GM12878 (cell line): ENCODE data around the gene VSX1. TPM values are rescaled to one million over a fixed set of nuclear protein-coding genes. Genes with fewer than 3 reads are reported as not detected.

ENCODE experiments used
- ATAC-seq: fragments of 200-7000 bp; cut with Tn5 transposase; 3 replicates; pipeline ENCODE4 v1.9.1; 2020; ENCODE audit warnings: mild to moderate bottlenecking, moderate library complexity
- BruUV-seq: library from RNA; stranded (reverse); fragments of 400-500 nt; replicated peaks from 2 replicates; lab custom pipeline; 2021; lab: Mats Ljungman, UMichigan
- CTCF ChIA-PET: fragments of 300-600 bp; sonication (Branson Sonifier 250); formaldehyde crosslinking; extraction: SDS; loops from one replicate; lab custom pipeline; 2021; ENCODE audit warnings: inconsistent platforms; lab: Yijun Ruan, JAX
- POLR2A ChIA-PET: fragments of 350-600 bp; formaldehyde crosslinking; extraction: SDS; loops from one replicate; lab custom pipeline; 2021; ENCODE audit warnings: inconsistent platforms; lab: Charles Lee
- RAD21 ChIA-PET: fragments of 300-600 bp; sonication (Branson Sonifier 250); formaldehyde crosslinking; loops from one replicate; lab custom pipeline; 2023; ENCODE audit warnings: antibody characterized with exemption; ENCODE audit not compliant: unreplicated experiment; lab: Charles Lee
- SMC1A ChIA-PET: fragments of 300-600 bp; sonication (Branson Sonifier 250); formaldehyde crosslinking; loops from one replicate; lab custom pipeline; 2023; ENCODE audit not compliant: unreplicated experiment, uncharacterized antibody; lab: Charles Lee
- DNase-seq: peaks from one replicate; pipeline ENCODE4 v3.0.0-alpha.2; 2011; ENCODE audit warnings: low read depth, low spot score
- FAIRE-seq: peaks from 3 replicates; lab custom pipeline; 2011; peaks lifted over from hg19 to GRCh38; lab: Jason Lieb, UNC
- H2AFZ ChIP-seq: 2 replicates; pipeline ENCODE4 v1.6.0; 2011; ENCODE audit warnings: low read depth, low read length, control low read depth; ENCODE audit not compliant: control insufficient read depth
- H3K27ac ChIP-seq: 2 replicates; pipeline ENCODE4 v1.5.1; 2011; ENCODE audit warnings: control low read depth; ENCODE audit not compliant: control insufficient read depth, insufficient read depth
- H3K27me3 ChIP-seq, 2 experiments: replicated peaks in 1 of 2; 2 replicates each; pipeline versions ENCODE4 v1.6.0 to v1.6.1; 2011; ENCODE audit warnings: low read length in 1 of 2; ENCODE audit not compliant: control insufficient read depth in 2 of 2, insufficient read depth in 2 of 2
- H3K36me3 ChIP-seq, 2 experiments: 2 replicates each; pipeline ENCODE4 v1.5.1; 2011; ENCODE audit warnings: low read length in 1 of 2; ENCODE audit not compliant: control insufficient read depth in 2 of 2, insufficient read depth in 2 of 2
- H3K4me1 ChIP-seq: 2 replicates; pipeline ENCODE4 v1.6.1; 2011; ENCODE audit warnings: mild to moderate bottlenecking, low read length, moderate library complexity, mixed read lengths; ENCODE audit not compliant: control insufficient read depth, insufficient read depth
- H3K4me2 ChIP-seq: 2 replicates; pipeline ENCODE4 v1.6.0; 2011; ENCODE audit warnings: control low read depth; ENCODE audit not compliant: control insufficient read depth, insufficient read depth
- H3K4me3 ChIP-seq: fragments of 200-600 bp; sonication (generic); 2 replicates; pipeline ENCODE4 v1.5.1; 2016
- H3K79me2 ChIP-seq: 2 replicates; pipeline ENCODE4 v1.6.0; 2011; ENCODE audit warnings: low read length; ENCODE audit not compliant: control insufficient read depth, insufficient read depth
- H3K9ac ChIP-seq: 2 replicates; pipeline ENCODE4 v1.8.0; 2011; ENCODE audit warnings: low read length, control low read depth, mixed read lengths; ENCODE audit not compliant: control insufficient read depth, insufficient read depth
- H3K9me3 ChIP-seq: replicated peaks from 3 replicates; pipeline ENCODE4 v1.5.1; 2011; ENCODE audit warnings: mild to moderate bottlenecking, low read length; ENCODE audit not compliant: control insufficient read depth, insufficient read depth
- H4K20me1 ChIP-seq: 2 replicates; pipeline ENCODE4 v1.6.0; 2011; ENCODE audit not compliant: control insufficient read depth, insufficient read depth
- ATF2 ChIP-seq: IDR thresholded peaks from 2 replicates; pipeline ENCODE4 v1.6.1; 2012; ENCODE audit warnings: low read length, inconsistent platforms
- BCL11A ChIP-seq: IDR thresholded peaks from 2 replicates; pipeline ENCODE4 v1.6.1; 2011; ENCODE audit warnings: low read depth, low read length
- BRCA1 ChIP-seq: IDR thresholded peaks from 2 replicates; pipeline ENCODE4 v1.6.1; 2011; ENCODE audit warnings: low read depth, low read length, improper control_type of control experiment
- CREM ChIP-seq: IDR thresholded peaks from 2 replicates; pipeline ENCODE4 v1.6.1; 2014; ENCODE audit warnings: antibody characterized with exemption, low read depth
- ELK1 ChIP-seq: IDR thresholded peaks from 2 replicates; pipeline ENCODE4 v1.6.1; 2012; ENCODE audit warnings: low read depth, low read length, improper control_type of control experiment
- KDM1A ChIP-seq: fragments of 200-600 bp; sonication (generic); IDR thresholded peaks from 2 replicates; pipeline ENCODE4 v1.6.1; 2016; ENCODE audit warnings: borderline replicate concordance
- YBX1 ChIP-seq: fragments of 450-650 bp; IDR thresholded peaks from 2 replicates; pipeline ENCODE4 v1.6.1; 2016; ENCODE audit warnings: antibody characterized with exemption
- ZBTB4 ChIP-seq: fragments of 450-650 bp; formaldehyde crosslinking; IDR thresholded peaks from 2 replicates; pipeline ENCODE4 v1.4.0; 2022; ENCODE audit warnings: mild to moderate bottlenecking, moderate library complexity
- ZZZ3 ChIP-seq: IDR thresholded peaks from 2 replicates; pipeline ENCODE4 v1.6.1; 2011; ENCODE audit warnings: low read depth; ENCODE audit not compliant: control insufficient read depth, insufficient read length
- WGBS: methylation state at CpG from one replicate; pipeline ENCODE4 v1.1.6; 2016; ENCODE audit warnings: low lambda C conversion rate; ENCODE audit not compliant: insufficient replicate concordance, insufficient coverage; ENCODE audit errors: missing lambda C conversion rate; 5-methylcytosine and 5-hydroxymethylcytosine counted together
- in situ Hi-C: fragments of 300-500 bp; cut with MboI; formaldehyde crosslinking; loops from 9 replicates; pipeline ENCODE4 v1.14.3; 2018; ENCODE audit warnings: mixed read lengths
- intact Hi-C: fragments of 100-400 bp; cut with micrococcal nuclease; formaldehyde crosslinking; loops from one replicate; pipeline ENCODE4 v1.14.2; 2022; ENCODE audit not compliant: unreplicated experiment
- polyA plus RNA-seq, 11 experiments: library from polyadenylated mRNA; depleted of rRNA in 4 of 11; unstranded in 6 of 11; stranded (reverse) in 5 of 11; fragments of >200 nt; fragmentation: Nextera tagmentation in 4 of 11; fragmentation: Illumina TruSeq in 1 of 11; extraction: Ambion mirVana in 4 of 11; extraction: Trizol in 1 of 11; gene quantifications; 1 replicate in 1 of 11; 2 replicates in 10 of 11; pipeline versions ENCODE4 v1.2.1 to v1.2.3, GENCODE V29; 2011 to 2016; ENCODE audit warnings: inconsistent platforms in 2 of 11, missing spikeins in 2 of 11, low read depth in 1 of 11
- total RNA-seq, 4 experiments: library from RNA; depleted of rRNA in 3 of 4; stranded (reverse); fragments of >200 nt in 3 of 4; fragmentation: Illumina TruSeq in 1 of 4; extraction: Trizol in 1 of 4; gene quantifications; 2 replicates each; pipeline versions ENCODE4 v1.2.1 to v1.2.3, GENCODE V29; 2013 to 2021

VSX1 gene
- total and polyA plus RNA-seq, 10 of the 15 experiments (the other 5 are each of a cell fraction or from before 2014, with no cell fraction given), result 0.05 TPM; not detected in 9

GRCh38 chr20:25042531-25043498 is 39.1 kb downstream of the VSX1 start (continued):
- no peak for TF ChIP-seq BCL11A
- TF ChIP-seq ZBTB4 (CRISPR knock-in tag), result no peak
- TF ChIP-seq KDM1A, result no peak
- no peak for TF ChIP-seq BRCA1
- no peak for TF ChIP-seq CREM

GRCh38 chr20:25041813-25042530 is 40.0 kb downstream of the VSX1 start:
- no peak for ATAC-seq
- H2AFZ ChIP-seq, result no peak overlapping the region
- no peaks in the 10 kb centered on the region; the same call in none of the 2 replicates for H3K79me2 ChIP-seq
- intact Hi-C loops, result no loop called here
- BruUV-seq, result no TSS peak
- CTCF ChIA-PET, result no interaction called here
- no peak overlapping the region for H3K4me2 ChIP-seq
- no peak for DNase-seq
- RAD21 ChIA-PET, result no interaction called here
- no peak for FAIRE-seq
- no peak overlapping the region for H3K27ac ChIP-seq
- SMC1A ChIA-PET, result no interaction called here
- TF ChIP-seq YBX1 (no peak), ZZZ3 (no peak), ATF2 (no peak), ELK1 (no peak)
- in situ Hi-C loops, result no loop called here
- WGBS, result 98% methylated on average over 21 of the region's 21 CpGs
- POLR2A ChIA-PET, result no interaction called here
- H3K27me3 ChIP-seq, result no peaks in the 10 kb centered on the region
- H4K20me1 ChIP-seq, result no peaks in the 10 kb centered on the region
- no peak overlapping the region; the same call in 1 of the 2 replicates for H3K9ac ChIP-seq
- H3K36me3 ChIP-seq, result peaks cover 0 to 8% of the 10 kb centered on the region in 2 experiments; a peak in 3 of 4 replicates
- no peaks in the 10 kb centered on the region for H3K9me3 ChIP-seq
- no peak overlapping the region for H3K4me3 ChIP-seq
- H3K4me1 ChIP-seq, result peaks cover 34% of the 10 kb centered on the region
